Hepatocyte (in vitro differentiated cells): ENCODE measurements around the gene NHERF1.

Source experiments
- CTCF ChIP-seq: fragments of 200-600 bp; sonication (generic); IDR thresholded peaks from 2 replicates; pipeline ENCODE4 v1.5.1; 2016; ENCODE audit warnings: antibody characterized with exemption, mild to moderate bottlenecking; ENCODE audit not compliant: poor library complexity
- EZH2 ChIP-seq: fragments of 200-600 bp; sonication (generic); IDR thresholded peaks from 2 replicates; pipeline ENCODE4 v1.6.1; 2016; ENCODE audit warnings: antibody characterized with exemption, mild to moderate bottlenecking, borderline replicate concordance
- EZH2phosphoT487 ChIP-seq: fragments of 200-600 bp; sonication (generic); IDR thresholded peaks from one replicate; pipeline ENCODE4 v1.6.1; 2018; ENCODE audit warnings: antibody characterized with exemption, mild to moderate bottlenecking, low read depth, moderate library complexity; ENCODE audit not compliant: unreplicated experiment, severe bottlenecking

GRCh38 chr17:74807441-74807840, 59.0 kb downstream of the NHERF1 start:
- no peak for TF ChIP-seq CTCF
- no peak for TF ChIP-seq EZH2
- no peak for TF ChIP-seq EZH2phosphoT487
